ENCODE measurements around the gene UGGT2.
"Not testable (repeated sequence)": the region's sequence is repeated elsewhere in the genome, so short reads cannot be mapped to it uniquely, and the experiment has no call there.

UGGT2 gene

DNA sequence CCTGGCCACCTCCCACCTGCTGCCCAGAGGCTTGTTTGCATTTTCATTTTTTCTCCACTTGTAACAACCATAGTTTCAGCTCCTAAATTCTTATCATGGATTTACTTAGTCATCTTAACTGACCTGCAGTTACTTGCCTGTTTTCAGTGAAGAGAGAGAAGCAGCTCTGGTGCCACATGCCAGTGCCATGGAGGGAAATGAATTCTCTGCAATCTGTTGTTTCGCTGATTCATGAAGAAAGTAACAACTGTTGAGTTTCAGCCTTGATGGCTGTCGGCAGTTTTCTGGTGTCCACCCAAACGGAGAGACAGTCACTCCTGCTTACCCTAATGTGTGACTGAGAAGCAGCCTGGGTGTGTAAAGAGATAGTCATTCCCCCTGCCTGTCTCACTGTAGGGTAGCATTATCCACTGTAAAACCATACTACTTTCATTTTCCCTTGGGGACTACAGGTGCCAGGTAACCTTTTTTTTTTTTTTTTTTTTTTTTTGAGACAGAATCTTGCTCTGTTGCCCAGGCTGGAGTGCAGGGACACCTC, 260.1 kb downstream of the UGGT2 start:
- no peak for DNase-seq (ENCODE audit: low read depth)

DNA sequence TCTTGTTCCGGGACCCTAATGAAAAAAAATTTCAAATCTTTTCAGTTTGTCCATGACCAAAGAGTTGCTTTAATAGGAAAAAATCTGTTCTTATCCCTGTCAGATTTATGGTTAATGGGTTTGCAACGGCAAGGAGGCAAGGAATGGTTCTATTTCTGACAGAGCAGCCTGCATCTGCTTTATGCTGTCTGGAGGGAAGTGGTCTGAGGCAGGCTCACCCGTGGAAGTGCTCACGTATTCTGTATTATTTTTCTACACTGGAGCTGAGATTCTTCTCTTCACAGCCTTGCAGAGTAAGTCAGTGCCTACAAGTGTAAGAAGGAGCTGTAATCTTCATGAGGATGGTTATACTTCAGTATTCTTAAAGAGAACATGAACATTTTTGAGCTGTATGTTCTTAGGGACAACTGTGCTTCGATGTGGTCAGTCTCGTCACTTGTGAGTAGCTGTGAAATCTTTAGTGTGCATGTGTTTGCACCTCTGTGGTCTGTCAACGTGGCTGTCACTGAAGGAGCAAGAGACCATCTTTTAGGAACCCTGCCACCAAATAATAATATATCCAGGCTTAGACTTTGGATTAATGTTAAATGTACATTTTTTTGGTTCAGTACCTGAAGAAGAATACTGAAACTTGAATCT, 262.0 kb downstream of the UGGT2 start:
- DNase-seq (ENCODE audit: low read depth) = no peak

DNA sequence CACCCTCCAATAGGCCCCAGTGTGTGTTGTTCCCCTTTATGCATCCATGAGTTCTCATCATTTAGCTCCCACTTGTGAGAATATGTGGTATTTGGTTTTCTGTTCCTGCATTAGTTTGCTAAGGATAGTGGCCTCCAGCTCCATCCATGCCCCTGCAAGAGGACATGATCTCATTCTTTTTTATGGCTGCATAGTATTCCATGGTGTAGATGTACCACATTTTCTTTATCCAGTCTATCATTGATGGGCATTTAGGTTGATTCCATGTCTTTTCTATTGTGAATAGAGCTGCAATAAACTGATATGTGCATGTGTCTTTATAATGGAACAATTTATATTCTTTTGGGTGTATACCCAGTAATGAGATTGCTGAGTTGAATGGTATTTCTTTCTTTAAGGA, 263.9 kb downstream of the UGGT2 start:
- not testable (repeated sequence) for DNase-seq (ENCODE audit: low read depth)

DNA sequence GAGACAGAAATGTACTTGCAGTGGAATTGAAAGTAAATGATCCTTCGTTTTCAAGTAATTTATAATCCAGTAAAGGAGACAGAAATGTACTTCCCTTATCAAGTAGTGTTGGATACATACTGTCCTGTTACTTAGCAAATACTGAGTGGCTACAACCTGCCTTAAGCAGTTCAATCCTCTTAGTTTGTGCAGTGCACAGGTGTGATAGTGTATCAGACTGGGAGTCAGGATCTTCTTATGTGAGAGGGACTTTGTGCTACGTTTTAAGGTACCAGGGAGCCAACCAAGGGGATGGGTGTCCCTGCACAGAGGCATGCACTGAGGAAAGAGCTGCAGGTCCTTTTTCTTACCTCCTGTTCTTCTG, 265.1 kb downstream of the UGGT2 start:
- DNase-seq (ENCODE audit: low read depth) = no peak

DNA sequence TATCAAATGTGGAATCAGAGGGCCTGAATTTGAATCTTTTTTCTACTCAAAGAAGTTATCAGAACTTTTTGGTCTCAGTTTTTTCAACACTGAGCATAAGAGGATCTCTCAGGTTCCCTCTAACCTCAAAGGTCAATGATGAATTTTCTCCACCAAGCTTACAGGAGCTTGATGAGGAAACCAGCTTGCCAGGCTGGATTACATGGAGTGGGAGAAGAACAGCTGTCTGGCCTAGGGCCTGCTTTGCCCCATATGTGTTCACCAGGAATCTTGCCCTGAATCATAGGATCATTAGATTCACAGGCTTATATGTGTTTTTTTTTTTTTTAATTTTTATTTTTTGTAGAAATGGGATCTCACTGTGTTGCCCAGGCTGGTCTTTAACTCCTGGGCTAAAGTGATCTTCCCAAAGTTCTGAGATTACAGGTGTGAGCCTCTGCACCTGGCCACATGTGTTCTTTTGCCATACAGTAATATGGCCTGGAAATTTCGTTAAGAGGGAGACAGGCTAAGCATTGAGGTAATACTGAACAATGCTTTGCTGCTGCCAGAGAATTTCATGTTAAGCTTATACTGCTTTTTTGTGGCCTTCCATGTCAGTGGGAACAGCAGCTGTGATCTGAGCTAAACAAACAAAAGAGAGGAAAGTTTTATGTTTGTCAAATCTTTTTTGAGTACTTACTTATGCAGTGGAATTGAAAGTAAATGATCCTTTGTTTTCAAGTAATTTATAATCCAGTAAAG, 265.7 kb downstream of the UGGT2 start:
- DNase-seq (ENCODE audit: low read depth) = no peak

DNA sequence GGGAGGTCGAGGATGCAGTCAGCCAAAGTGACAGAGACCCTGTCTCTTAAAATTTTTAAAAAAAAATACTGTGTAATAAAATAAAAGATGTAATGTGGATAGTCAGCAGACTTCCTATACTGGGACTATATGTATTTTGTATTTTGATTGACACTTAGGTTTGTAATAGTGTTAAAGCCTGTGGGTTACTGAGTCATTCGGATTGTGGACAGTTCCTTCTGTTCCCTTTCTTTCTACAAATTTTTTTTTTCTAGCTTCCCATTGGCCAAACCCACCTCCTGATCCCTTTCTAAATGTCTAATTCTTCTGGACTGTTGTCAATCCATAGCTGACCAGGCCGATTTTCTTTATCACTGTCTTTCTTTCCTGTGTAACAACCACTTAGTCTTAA, 268.3 kb downstream of the UGGT2 start:
- DNase-seq (ENCODE audit: low read depth) = no peak

DNA sequence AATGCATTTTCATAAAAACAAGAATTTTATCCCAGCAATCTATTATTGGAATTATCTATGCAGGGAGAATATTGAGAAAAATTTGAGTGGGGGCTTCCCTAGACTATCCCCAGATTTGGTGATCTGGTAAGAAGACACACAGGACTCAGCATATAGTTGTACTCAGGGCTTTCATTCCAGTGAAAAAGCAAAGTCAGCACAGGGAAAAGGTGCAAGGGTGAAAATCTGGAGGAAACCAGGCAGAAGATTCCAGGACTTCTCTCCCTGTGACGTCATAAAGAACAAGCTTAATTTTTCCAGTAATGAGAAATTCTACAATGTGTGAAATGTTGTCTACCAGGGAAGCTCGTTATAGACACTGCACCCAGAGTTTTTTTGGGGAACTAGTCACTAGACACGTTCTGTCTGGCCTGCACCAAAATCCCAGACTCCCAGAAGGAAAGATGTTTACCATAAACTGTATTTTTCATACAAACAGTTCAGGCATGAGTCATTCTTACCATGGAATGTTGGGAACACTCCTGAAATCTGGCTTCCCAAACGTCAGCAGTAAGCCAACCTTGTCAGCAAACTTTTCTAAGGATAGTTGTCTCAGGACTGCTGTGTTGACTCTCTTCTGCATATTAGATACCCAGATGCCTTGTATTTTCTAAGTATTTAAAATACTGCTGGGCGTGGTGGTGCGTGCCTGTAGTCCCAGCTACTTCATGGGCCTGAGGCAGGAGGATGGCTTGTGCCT, 268.9 kb downstream of the UGGT2 start:
- DNase-seq (ENCODE audit: low read depth) = peak; percentile 44

DNA sequence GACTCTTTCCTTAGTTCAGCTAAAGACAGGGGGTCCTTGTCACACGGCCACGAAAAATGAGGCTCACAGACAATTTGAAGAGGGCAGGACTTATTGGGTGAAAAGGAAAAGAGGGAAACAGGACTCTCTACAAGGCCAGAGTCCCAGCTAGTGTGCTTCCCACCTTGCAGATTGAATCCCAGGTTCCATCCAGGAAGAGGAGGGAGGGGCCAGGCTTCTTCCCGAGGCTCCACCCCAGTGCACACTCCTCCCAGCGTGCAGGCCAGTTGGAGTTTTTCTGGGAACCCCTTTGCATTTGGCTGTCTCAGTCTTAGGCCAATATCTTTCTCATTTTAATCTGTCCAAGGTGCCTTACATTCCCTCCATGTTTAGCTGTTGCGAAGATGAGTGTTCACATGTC, 269.5 kb downstream of the UGGT2 start:
- no peak for DNase-seq (ENCODE audit: low read depth)

DNA sequence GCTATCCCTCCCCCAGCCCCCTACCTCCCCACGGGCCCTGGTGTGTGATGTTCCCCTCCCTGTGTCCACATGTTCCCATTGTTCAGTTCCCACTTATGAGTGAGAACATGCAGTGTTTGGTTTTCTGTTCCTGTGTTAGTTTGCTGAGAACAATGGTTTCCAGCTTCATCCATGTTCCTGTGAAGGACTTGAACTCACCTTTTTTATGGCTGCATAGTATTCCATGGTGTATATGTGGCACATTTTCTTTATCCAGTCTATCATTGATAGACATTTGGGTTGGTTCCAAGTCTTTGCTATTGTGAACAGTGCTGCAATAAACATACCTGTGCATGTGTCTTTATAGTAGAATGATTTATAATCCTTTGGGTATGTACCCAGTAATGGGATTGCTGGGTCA, 271.3 kb downstream of the UGGT2 start:
- not testable (repeated sequence) for DNase-seq (ENCODE audit: low read depth)

DNA sequence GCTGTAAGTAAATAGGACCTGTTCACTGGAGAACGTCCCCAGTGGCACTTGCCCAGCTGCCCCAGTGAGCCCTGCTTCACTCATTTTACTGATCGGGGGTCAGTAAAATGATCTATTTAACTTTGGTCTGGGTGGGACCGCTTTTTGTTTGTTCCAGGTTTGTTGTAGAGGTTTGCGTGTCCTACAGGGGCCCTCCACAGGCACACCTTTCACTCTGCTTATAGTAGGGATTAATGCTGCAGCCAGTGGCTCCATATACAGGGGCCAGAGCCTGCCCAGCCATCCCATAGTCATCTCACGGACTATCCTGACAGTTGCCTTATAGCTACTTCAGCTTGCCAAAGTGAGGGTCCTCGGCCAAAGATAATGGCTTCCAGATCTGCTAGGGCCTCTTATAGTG, 272.2 kb downstream of the UGGT2 start:
- no peak for DNase-seq (ENCODE audit: low read depth)

DNA sequence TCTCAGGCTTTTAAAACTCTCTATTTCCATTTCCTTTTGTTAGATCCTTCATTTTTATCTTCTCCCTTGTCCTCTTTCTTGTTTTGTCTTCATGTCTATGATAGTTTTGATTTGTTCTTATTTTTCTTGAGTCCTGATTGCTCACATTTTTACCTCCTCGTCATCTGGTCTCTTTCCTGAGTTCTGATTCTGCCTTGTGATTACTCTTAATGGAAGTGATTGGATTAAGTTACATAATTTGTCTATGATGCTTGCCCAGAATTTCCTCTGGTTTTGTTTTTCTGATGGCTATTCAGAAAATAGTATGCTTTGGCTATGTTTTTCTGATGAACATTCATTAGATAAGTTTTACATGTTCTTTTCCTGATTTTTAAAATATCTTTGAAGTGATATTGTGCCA, 273.7 kb downstream of the UGGT2 start:
- no peak for DNase-seq (ENCODE audit: low read depth)

DNA sequence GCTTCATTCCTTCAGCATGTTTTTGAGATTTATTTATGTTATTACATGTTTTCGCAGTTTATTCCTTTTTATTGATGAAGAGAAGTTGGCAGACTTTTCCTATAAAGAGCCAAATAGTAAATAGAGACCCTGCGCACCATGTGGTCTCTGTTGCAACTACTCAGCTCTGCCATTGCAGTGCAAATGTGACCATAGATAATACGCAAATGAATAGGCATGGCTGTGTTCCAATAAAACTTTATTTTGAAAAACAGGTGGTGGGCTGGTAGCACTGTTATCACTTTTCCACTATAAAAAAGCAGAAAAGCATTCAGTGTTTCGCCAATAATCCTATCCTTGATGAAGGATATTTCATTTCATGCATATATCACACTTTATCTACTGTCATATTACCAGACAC, 281.3 kb downstream of the UGGT2 start:
- no peak for DNase-seq (ENCODE audit: low read depth)

DNA sequence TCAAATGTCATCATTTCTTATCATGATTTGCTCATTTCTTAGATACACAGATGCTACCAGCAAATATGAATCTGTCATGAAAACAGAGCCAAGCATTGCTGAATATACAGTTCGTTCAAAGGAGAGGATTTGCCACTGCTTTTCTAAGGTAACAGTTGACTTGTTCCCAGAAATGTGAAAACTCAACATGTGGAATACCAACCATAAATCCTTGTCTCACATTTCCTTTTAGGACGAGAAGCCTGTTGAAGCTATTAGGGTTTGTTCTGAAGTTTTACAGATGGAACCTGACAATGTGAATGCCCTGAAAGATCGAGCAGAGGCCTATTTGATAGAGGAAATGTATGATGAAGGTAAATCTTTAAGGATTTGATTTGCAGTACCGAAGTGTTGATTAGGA, 289.6 kb downstream of the UGGT2 start:
- DNase-seq (ENCODE audit: low read depth) = no peak

DNA sequence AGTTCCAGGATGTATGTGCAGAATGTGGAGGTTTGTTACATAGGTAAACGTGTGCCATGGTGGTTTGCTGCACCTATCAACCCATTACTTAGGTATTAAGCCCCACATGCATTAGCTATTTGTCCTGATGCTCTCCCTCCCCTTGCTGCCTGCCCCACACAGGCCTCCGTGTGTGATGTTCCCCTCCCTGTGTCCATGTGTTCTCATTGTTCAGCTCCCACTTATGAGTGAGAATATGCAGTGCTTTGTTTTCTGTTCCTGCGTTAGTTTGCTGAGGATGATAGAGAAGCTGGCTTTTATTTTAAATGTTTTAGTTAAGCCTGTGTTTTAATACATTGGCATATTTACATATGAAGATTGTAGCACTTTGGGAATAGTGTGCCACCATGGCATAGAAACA, 290.6 kb downstream of the UGGT2 start:
- DNase-seq (ENCODE audit: low read depth) = not testable (repeated sequence)

DNA sequence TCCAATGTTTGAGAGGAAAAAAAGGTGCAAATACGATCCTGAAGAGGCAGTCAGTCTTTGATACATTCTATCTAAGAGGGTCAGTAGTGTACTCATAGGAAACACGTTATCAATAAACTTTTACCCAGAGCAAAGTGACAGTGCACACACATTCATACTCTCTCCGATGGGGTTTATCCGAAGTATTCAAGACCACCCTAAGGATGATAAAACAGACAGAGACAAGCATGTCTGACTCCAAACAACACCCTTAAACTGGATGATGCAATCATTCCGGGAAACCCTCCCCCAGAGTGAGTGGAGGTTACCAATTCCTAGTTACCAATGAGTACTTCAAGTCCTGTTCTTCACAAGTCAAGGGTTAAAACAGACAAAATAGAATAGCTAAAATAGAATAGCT, 297.1 kb downstream of the UGGT2 start:
- no peak for DNase-seq (ENCODE audit: low read depth)

DNA sequence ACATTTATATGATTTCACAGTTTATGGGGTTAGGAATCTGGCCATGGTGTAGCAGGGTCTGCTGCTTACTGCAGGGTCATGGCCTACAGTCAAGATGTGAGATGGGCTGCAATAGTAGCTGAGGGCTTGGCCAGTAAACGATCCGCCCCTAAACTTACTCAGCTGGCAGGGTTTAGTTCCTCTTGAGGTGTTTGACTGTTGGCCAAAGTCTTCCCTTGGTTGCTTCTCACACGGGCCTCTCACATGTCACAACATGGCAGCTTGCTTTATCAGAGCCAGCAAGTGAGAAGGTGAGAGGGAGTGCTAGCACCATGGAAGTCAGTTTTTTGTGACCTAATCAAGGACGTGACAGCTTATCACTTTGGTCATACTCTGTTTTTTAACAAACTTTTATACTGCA, 299.1 kb downstream of the UGGT2 start:
- DNase-seq (ENCODE audit: low read depth) = no peak

DNA sequence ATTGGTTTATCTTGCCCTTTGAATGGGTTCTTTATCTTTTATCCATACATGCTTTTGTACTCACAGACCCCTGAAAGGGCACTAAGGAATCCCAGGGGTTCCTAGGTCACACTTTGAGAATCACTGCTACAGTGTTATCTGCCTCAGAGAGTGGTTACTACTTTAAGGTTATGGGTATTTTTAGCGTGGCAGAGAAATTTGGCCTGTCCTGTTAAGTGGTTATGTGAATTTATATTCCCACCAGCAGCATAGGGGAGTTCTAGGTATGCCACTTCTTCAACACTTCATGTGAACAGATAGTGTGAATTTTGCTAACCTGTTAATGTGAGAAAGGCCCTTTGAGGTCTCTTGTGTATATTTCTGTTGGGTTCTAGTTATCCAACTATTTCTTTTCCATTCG, 300.5 kb downstream of the UGGT2 start:
- DNase-seq (ENCODE audit: low read depth) = no peak

All from GM04504 (cell line).